HFF-Myc (cell line): ENCODE results near the gene TMEM81.

Source experiments
- DNase-seq: peaks from one replicate; pipeline ENCODE4 v3.0.0-alpha.2; 2011; ENCODE audit warnings: low read depth; ENCODE audit errors: extremely low read depth
- H3K4me3 ChIP-seq: replicated peaks from 2 replicates; pipeline ENCODE4 v1.5.1; 2011; ENCODE audit warnings: low read depth, mild to moderate bottlenecking, control low read depth, low read length
- CTCF ChIP-seq: IDR thresholded peaks from 2 replicates; pipeline ENCODE4 v1.5.1; 2012; ENCODE audit warnings: mild to moderate bottlenecking, low read depth, low read length, control low read depth; ENCODE audit errors: missing control alignments

TMEM81 gene

GRCh38 chr1:205108464-205108863 lies 24.2 kb upstream of the TMEM81 start:
- DNase-seq = no peak
- TF ChIP-seq CTCF = no peak
- no peak overlapping the region for H3K4me3 ChIP-seq

- TF ChIP-seq CTCF = no peak
- no peak for DNase-seq
- no peak overlapping the region for H3K4me3 ChIP-seq
Observed at GRCh38 chr1:205107327-205107726, 23.1 kb upstream of the TMEM81 start.

- no peak overlapping the region for H3K4me3 ChIP-seq
- no peak for DNase-seq
- no peak for TF ChIP-seq CTCF
Observed at GRCh38 chr1:205102404-205102803, 18.1 kb upstream of the TMEM81 start.

GRCh38 chr1:205098242-205098641 lies 14.0 kb upstream of the TMEM81 start:
- DNase-seq = no peak
- no peak for TF ChIP-seq CTCF
- H3K4me3 ChIP-seq = no peak overlapping the region

- no peak for TF ChIP-seq CTCF
- no peak overlapping the region for H3K4me3 ChIP-seq
- no peak for DNase-seq
Observed at GRCh38 chr1:205095422-205095821, 11.2 kb upstream of the TMEM81 start.

GRCh38 chr1:205091043-205091740 lies 6.9 kb upstream of the TMEM81 start:
- H3K4me3 ChIP-seq = no peak overlapping the region
- no peak for TF ChIP-seq CTCF
- no peak for DNase-seq

- TF ChIP-seq CTCF = no peak
- DNase-seq = no peak
- H3K4me3 ChIP-seq = no peak overlapping the region
Observed at GRCh38 chr1:205088341-205088740, 4.1 kb upstream of the TMEM81 start.
